GM18519 (cell line): ENCODE measurements around the gene LSM14A.
"Not testable (repeated sequence)": the region's sequence is repeated elsewhere in the genome, so short reads cannot be mapped to it uniquely, and the experiment has no call there.

Experiments
- ATAC-seq: cut with Tn5 transposase; IDR thresholded peaks from one replicate; pipeline ENCODE4 v1.9.1; 2021; ENCODE audit warnings: mild to moderate bottlenecking, moderate library complexity; ENCODE audit not compliant: unreplicated experiment, low FRiP score

Gene LSM14A

GRCh38 chr19:34253681-34254045 lies 81.4 kb downstream of the LSM14A start:
- ATAC-seq = not testable (repeated sequence)

- peak; percentile 69 for ATAC-seq
These were observed 81.9 kb downstream of the LSM14A start, which contains the start of gene GARRE1 for GRCh38 chr19:34254046-34254697. Gene GARRE1 (plus strand): TSS chr19:34254554. CDS start chr19:34300474, 45,920 bp downstream.

- ATAC-seq = peak; percentile 42
These were observed 82.6 kb downstream of the LSM14A start for GRCh38 chr19:34254698-34255432.

GRCh38 chr19:34255546-34255945 lies 83.2 kb downstream of the LSM14A start:
- ATAC-seq = no peak

- ATAC-seq = no peak
These were observed 84.7 kb downstream of the LSM14A start for GRCh38 chr19:34256835-34257558.

GRCh38 chr19:34257559-34257924 lies 85.2 kb downstream of the LSM14A start:
- ATAC-seq = no peak

GRCh38 chr19:34259367-34260095 lies 87.2 kb downstream of the LSM14A start:
- no peak for ATAC-seq

GRCh38 chr19:34260771-34261173 lies 88.5 kb downstream of the LSM14A start:
- ATAC-seq = no peak

- no peak for ATAC-seq
These were observed 89.2 kb downstream of the LSM14A start for GRCh38 chr19:34261334-34262109.

GRCh38 chr19:34263745-34264237 lies 91.5 kb downstream of the LSM14A start:
- no peak for ATAC-seq

- no peak for ATAC-seq
These were observed 92.9 kb downstream of the LSM14A start for GRCh38 chr19:34265221-34265650.

- no peak for ATAC-seq
These were observed 96.8 kb downstream of the LSM14A start for GRCh38 chr19:34269081-34269480.

GRCh38 chr19:34269489-34269888 lies 97.2 kb downstream of the LSM14A start:
- ATAC-seq = no peak

- ATAC-seq = peak; percentile 57
These were observed 97.8 kb downstream of the LSM14A start for GRCh38 chr19:34269968-34270621.

- ATAC-seq = no peak
These were observed 100.8 kb downstream of the LSM14A start for GRCh38 chr19:34273121-34273520.

GRCh38 chr19:34274284-34274826 lies 102.1 kb downstream of the LSM14A start:
- no peak for ATAC-seq

GRCh38 chr19:34274827-34275625 lies 102.7 kb downstream of the LSM14A start:
- no peak for ATAC-seq

GRCh38 chr19:34275705-34276104 lies 103.4 kb downstream of the LSM14A start:
- ATAC-seq = no peak
